Measurements from ENCODE around the gene SPTBN1. TPM values are rescaled to one million over a fixed set of nuclear protein-coding genes. Genes with fewer than 3 reads are reported as not detected.

Gene SPTBN1
- total RNA-seq, 1 donor from 2014 or later, result 983 TPM

GRCh38 chr2:54519841-54520459 is 63.8 kb downstream of the SPTBN1 start:
- Mint-ChIP-seq H3K4me3 (ENCODE audit: unreplicated experiment) (no peak overlapping the region), H3K27me3 (ENCODE audit: unreplicated experiment) (peaks cover 10% of the 10 kb centered on the region), H3K4me1 (ENCODE audit: unreplicated experiment) (peaks cover 38% of the 10 kb centered on the region), H3K36me3 (ENCODE audit: low read depth, unreplicated experiment) (peaks cover 28% of the 10 kb centered on the region), H3K9me3 (ENCODE audit: unreplicated experiment) (no peaks in the 10 kb centered on the region), H3K27ac (ENCODE audit: unreplicated experiment) (peak overlapping the region; percentile 25)
- TF ChIP-seq CTCF (IDR thresholded peaks at IDR 0.05; ENCODE audit: unreplicated experiment), result no peak
- DNase-seq (ENCODE audit: low spot score), result no peak

GRCh38 chr2:54520687-54521086 is 64.6 kb downstream of the SPTBN1 start:
- no peak overlapping the region for H3K4me3 Mint-ChIP-seq (ENCODE audit: unreplicated experiment)
- no peak overlapping the region for H3K27ac Mint-ChIP-seq (ENCODE audit: unreplicated experiment)
- H3K36me3 Mint-ChIP-seq (ENCODE audit: low read depth, unreplicated experiment), result peaks cover 29% of the 10 kb centered on the region
- no peaks in the 10 kb centered on the region for H3K9me3 Mint-ChIP-seq (ENCODE audit: unreplicated experiment)
- no peak for DNase-seq (ENCODE audit: low spot score)
- peaks cover 38% of the 10 kb centered on the region for H3K4me1 Mint-ChIP-seq (ENCODE audit: unreplicated experiment)
- TF ChIP-seq CTCF (IDR thresholded peaks at IDR 0.05; ENCODE audit: unreplicated experiment), result no peak
- peaks cover 10% of the 10 kb centered on the region for H3K27me3 Mint-ChIP-seq (ENCODE audit: unreplicated experiment)

GRCh38 chr2:54522624-54523281 is 66.6 kb downstream of the SPTBN1 start:
- peak; percentile 47 for DNase-seq (ENCODE audit: low spot score)
- H3K27me3 Mint-ChIP-seq (ENCODE audit: unreplicated experiment), result peaks cover 11% of the 10 kb centered on the region
- no peak overlapping the region for H3K4me3 Mint-ChIP-seq (ENCODE audit: unreplicated experiment)
- H3K27ac Mint-ChIP-seq (ENCODE audit: unreplicated experiment), result no peak overlapping the region
- peaks cover 43% of the 10 kb centered on the region for H3K36me3 Mint-ChIP-seq (ENCODE audit: low read depth, unreplicated experiment)
- TF ChIP-seq CTCF (IDR thresholded peaks at IDR 0.05; ENCODE audit: unreplicated experiment), result peak; percentile 35
- no peaks in the 10 kb centered on the region for H3K9me3 Mint-ChIP-seq (ENCODE audit: unreplicated experiment)
- H3K4me1 Mint-ChIP-seq (ENCODE audit: unreplicated experiment), result peaks cover 37% of the 10 kb centered on the region

DNA sequence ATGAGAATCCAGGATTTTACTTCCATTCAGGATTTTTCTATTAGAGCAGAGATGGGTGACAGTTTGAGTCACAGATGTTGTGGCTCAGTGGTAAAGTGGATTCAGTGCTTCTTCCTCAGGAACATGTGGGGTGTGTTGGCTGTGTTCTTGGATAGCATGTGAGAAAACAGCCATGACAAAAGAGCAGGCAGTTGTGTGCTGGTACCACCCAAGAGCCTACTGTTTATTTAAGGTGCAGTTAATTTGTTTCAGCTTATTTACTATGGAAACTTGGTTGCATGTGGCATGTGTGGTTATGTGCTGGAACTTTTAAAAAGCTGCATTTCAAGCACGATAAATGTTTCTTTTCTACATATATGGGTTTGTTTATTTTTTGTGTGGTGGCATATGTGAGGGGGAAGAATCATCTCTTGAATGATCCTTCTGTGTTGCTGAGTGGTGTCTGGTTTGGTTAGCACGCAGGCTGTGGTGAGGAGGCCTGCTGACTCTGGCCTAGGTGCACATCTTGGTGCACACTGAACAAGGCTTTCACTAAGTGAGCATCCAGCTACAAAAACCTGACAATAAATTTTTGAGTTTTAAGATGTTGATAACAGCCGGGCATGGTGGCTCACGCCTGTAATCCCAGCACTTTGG is 67.3 kb downstream of the SPTBN1 start:
- Mint-ChIP-seq H3K4me1 (ENCODE audit: unreplicated experiment) (peaks cover 43% of the 10 kb centered on the region), H3K4me3 (ENCODE audit: unreplicated experiment) (no peak overlapping the region), H3K36me3 (ENCODE audit: low read depth, unreplicated experiment) (peaks cover 49% of the 10 kb centered on the region), H3K27me3 (ENCODE audit: unreplicated experiment) (peaks cover 11% of the 10 kb centered on the region), H3K9me3 (ENCODE audit: unreplicated experiment) (no peaks in the 10 kb centered on the region), H3K27ac (ENCODE audit: unreplicated experiment) (peak overlapping the region; percentile 61)
- no peak for DNase-seq (ENCODE audit: low spot score)
- no peak for TF ChIP-seq CTCF (IDR thresholded peaks at IDR 0.05; ENCODE audit: unreplicated experiment)

Measured in endothelial cell (in vitro differentiated cells).